HG03039 (cell line): ENCODE data around the gene BACE2.

ENCODE experiments used
- ATAC-seq: cut with Tn5 transposase; IDR thresholded peaks from one replicate; pipeline ENCODE4 v1.9.1; 2021; ENCODE audit warnings: mild to moderate bottlenecking, moderate library complexity; ENCODE audit not compliant: unreplicated experiment

BACE2 gene

GRCh38 chr21:41167348-41168342, at the start of gene BACE2:
Gene BACE2, plus strand, starts transcription at chr21:41168160. Its CDS starts 104 bp downstream, at chr21:41168264.
- ATAC-seq, result no peak

GRCh38 chr21:41119901-41120300, 48.1 kb upstream of the BACE2 start:
- ATAC-seq, result no peak

- ATAC-seq, result no peak
These were observed 47.0 kb upstream of the BACE2 start for GRCh38 chr21:41120997-41121396.

GRCh38 chr21:41121785-41122415, 46.1 kb upstream of the BACE2 start:
- no peak for ATAC-seq

- no peak for ATAC-seq
These were observed 43.2 kb upstream of the BACE2 start for GRCh38 chr21:41124641-41125201.

GRCh38 chr21:41128981-41129380, 39.0 kb upstream of the BACE2 start:
- ATAC-seq, result no peak

- no peak for ATAC-seq
These were observed 37.1 kb upstream of the BACE2 start for GRCh38 chr21:41130883-41131282.

- ATAC-seq, result no peak
These were observed 34.0 kb upstream of the BACE2 start for GRCh38 chr21:41133874-41134522.

GRCh38 chr21:41135746-41136145, 32.2 kb upstream of the BACE2 start:
- no peak for ATAC-seq

GRCh38 chr21:41136286-41136685, 31.7 kb upstream of the BACE2 start:
- ATAC-seq, result no peak

GRCh38 chr21:41137401-41137800, 30.6 kb upstream of the BACE2 start:
- ATAC-seq, result no peak

GRCh38 chr21:41137889-41138288, 30.1 kb upstream of the BACE2 start:
- ATAC-seq, result no peak

GRCh38 chr21:41138711-41139110, 29.2 kb upstream of the BACE2 start:
- ATAC-seq, result no peak

- ATAC-seq, result no peak
These were observed 28.7 kb upstream of the BACE2 start for GRCh38 chr21:41139275-41139674.

GRCh38 chr21:41139951-41140350, 28.0 kb upstream of the BACE2 start:
- ATAC-seq, result no peak

GRCh38 chr21:41141031-41141457, 26.9 kb upstream of the BACE2 start:
- ATAC-seq, result no peak

GRCh38 chr21:41142051-41142795, 25.7 kb upstream of the BACE2 start:
- no peak for ATAC-seq

GRCh38 chr21:41143596-41144325, 24.2 kb upstream of the BACE2 start:
- ATAC-seq, result no peak

GRCh38 chr21:41147096-41147978, 20.6 kb upstream of the BACE2 start:
- no peak for ATAC-seq
